Stimulated activated CD8-positive, alpha-beta memory T cell treated with anti-CD3 and anti-CD28 coated beads, Interleukin-15, amount 100 ng/mL, for 1 hour (primary cell): ENCODE data around the gene FTCD.
"Not testable (repeated sequence)": the region's sequence is repeated elsewhere in the genome, so short reads cannot be mapped to it uniquely, and the experiment has no call there.

Source experiments
- DNase-seq: peaks from one replicate; pipeline ENCODE4 v3.0.0-alpha.2; 2020; ENCODE audit warnings: low read depth

FTCD gene

GRCh38 chr21:46155514-46156377, at the start of gene FTCD:
TSS of gene FTCD (minus strand) at chr21:46155579. CDS start at chr21:46155523, 56 bp downstream.
- no peak for DNase-seq

DNA sequence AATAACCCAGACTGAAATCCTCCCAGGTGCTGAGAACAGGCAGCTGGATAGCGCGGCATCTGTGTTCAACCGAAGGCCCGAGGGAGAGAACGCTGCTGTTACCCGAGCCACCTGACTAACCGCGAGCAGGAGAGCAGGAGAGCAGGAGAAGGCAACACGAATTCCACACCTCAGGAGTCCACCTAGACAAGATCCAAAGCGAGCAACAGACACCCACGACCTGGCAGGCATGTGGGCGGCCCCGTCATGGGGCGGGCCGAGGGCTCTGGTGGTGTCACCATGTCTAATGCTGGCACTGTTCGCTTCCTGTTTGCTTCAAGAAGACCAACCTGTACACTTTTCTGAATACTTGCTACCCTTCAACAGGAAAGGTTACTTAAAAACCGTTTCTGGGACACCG, 49.8 kb upstream of the FTCD start:
- no peak for DNase-seq

DNA sequence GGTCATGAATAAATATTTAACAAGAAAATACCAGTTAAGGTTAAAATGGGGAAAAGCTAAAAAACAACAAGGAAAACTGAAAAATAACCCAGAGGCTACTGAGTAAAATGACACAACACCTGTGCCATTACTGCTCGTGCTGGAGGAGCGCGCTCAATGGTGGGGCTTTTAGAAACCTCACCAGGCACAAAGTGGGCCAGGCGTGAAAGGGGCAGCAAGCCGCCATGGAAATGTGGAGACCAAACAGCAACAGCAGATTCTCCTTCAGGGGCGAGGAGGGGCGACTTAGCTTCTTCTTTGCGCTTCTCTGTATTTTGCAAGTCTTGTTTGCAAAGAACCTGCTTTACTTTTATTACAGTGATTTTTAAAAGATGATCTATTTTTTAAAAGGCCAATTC, 47.8 kb upstream of the FTCD start:
- DNase-seq = no peak

- DNase-seq = no peak
These were observed 47.3 kb upstream of the FTCD start for GRCh38 chr21:46202592-46203202.

- not testable (repeated sequence) for DNase-seq
These were observed 45.8 kb upstream of the FTCD start for GRCh38 chr21:46200877-46201803.

DNA sequence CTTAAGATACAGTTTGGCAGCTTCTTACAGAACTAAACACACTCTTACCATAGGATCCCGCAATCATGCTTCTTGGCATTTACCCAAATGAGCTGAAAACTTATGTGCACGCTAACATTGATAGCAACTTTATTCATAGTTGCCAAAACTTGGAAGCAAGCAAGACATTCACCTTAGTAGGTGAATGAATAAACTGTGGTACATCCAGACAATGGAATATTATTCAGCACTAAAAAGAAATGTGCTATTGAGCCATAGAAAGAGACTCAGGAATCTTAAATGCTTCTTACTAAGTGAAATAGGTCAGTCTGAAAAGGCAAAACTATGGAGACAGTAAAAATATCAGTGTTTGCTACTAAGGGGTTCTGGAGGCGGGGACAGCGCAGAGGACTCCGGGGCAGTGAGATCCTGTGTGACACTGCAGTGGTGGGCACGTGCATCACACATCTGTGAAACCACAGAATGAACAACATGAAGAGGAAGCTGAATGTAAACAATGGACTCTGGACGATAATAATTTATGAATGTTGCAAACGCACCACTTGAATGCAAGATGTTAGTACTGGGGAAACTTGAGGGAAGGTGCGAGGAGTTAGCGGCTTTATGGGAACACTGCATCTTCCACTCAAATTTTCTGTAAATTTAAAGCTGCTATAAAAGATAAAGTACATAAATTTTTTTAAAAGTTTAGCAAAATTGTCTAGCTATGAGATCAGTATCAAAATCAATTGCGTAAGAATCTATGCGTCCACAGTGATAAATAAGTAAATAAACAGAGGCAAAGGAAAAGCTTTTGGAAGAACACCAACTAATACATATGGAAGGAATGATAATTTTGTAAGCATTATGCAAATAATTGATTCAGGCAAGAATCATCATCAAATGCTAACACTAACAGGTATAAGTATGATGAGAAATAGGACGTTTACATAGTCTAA, 44.3 kb upstream of the FTCD start:
- no peak for DNase-seq

DNA sequence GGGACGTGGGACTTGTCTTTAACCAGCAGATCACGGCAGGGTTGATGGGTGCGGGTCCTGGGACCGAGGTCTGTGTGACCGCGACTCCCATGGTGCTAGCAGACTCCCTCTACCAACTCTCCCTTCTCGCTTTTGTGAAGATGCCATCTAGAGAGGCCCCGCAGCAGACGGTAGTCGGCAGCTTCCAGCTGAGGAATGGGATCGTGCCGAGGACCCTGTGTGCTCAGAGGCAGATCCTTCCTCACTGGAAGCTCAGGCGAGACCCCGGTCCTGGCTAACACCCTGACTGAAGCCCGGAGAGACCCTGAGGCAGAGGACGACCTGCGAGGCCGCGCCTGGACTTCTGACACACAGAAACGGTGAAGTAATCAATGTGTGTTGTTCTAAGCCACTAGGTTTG, 41.4 kb upstream of the FTCD start:
- DNase-seq = no peak

GRCh38 chr21:46195595-46196195, 40.3 kb upstream of the FTCD start:
- no peak for DNase-seq

DNA sequence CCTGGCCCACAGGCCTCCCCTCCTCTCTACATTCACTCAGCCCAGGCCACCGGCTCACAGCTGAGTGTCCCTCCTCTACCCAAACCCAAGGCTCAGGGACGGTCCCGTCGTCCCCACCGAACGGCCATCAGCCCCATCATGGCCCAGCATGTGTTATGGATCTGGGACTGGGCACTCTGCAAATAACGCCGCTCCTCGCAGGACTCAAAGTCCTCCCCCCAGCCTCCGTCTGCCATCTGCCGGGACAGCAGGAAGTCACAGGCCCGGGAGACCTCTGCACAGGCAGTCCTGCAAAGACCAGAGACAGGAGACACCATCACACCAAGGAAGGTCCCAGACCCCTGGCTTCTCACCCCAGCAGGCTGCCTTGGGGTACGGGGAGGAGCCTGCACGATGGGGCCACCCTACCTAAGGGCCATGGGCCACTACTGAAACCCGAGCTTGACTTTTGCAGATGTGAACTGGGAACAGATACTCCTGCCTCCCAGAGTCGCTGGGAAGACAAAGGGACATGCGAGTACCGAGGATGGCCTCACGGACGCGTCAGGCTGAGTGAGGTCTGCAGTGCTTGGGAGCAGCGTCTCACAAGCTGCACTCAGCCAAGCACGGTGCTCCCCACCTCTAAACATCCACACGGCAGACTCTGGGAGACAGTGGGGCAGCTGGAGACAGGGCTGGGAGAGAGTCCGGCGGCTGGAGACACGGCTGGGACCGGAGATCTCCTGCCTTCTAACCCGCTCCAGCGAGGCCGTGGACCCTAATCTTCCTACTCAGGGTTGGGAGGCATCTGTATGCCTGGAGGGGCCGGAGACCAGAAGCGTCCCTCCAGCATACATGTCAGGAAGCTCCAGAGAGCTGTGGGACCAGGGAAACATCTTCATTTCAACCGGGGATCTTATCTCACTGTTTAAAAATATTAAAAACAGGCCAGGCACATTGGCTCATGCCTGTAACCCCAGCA, 39.3 kb upstream of the FTCD start:
- no peak for DNase-seq

DNA sequence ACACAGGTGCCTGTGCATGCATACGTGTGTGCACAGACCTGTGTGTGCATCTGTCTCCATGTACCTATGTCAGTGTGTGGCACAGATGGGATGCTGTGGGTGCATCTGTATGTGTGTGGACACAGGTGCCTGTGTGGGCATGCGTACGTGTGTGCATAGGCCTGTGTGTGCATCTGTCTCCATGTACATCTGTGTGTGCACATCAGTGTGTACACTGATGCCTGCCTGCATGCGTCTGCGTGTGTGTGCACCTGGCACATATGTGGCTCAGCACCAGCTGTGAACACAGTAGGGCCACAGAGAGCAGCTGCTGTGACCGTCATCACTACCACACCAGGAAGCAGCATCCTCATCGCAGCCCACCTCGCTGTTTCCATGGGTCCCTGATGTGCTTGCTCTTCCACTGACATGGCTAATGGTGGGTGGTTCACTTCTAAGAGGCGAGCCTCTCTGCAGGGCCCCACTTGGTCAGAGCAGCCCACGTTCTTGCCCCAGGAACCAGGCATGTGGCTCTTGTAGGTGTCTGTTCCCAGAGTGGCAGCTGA, 38.5 kb upstream of the FTCD start:
- DNase-seq = no peak

DNA sequence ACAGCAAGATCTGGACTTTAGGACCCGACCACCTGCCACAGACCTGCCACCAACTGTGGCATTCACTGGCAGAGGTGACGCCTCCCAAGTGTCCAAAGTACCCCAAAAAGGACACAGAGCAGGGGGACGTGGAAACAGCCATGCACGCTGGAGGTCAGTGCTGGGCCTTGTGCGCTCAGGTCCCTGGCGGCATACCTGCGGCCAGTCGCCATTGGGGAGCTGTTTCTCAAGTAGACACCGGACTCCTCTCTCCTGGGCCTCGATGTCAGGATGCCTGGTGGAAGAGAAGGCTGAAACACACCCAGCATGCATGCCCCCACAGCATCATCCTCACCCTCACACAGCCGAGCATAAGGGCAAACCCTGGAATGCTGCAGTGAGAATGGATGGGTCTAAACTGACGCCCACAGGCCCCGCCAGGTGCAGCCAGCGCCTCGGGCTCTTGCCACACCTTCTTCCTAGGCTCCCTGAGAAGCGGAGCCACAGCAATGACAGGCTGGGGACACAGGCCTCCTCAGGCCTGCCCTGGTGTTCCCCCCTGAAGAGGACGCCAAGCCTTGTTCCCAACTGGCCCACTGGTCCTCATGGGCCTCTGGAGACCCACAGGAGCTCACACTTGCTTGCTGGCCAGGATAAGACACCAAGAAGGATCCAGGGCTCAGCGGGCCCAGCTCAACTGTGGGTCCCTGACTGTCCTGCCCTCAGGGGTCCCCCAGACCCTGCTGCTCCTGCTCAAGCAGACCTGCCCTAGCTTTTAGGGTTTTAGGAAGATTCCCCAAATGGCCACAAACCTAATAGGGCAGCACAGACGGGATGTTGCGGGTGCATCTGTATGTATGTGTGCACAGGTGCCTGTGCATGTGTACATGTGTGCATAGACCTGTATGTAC, 36.6 kb upstream of the FTCD start:
- DNase-seq = no peak

GRCh38 chr21:46191257-46191685, 35.9 kb upstream of the FTCD start:
- DNase-seq = no peak

GRCh38 chr21:46190491-46191131, 35.2 kb upstream of the FTCD start:
- no peak for DNase-seq

- DNase-seq = no peak
These were observed 34.6 kb upstream of the FTCD start for GRCh38 chr21:46189959-46190490.

- no peak for DNase-seq
These were observed 34.0 kb upstream of the FTCD start for GRCh38 chr21:46189213-46189958.

- no peak for DNase-seq
These were observed 33.1 kb upstream of the FTCD start for GRCh38 chr21:46188226-46189212.
